Right atrium auricular region (tissue), 2 donors: ENCODE data around the gene IFT122. TPM values are rescaled to one million over a fixed set of nuclear protein-coding genes. Genes with fewer than 3 reads are reported as not detected.
"Not testable (repeated sequence)": the region's sequence is repeated elsewhere in the genome, so short reads cannot be mapped to it uniquely, and the experiment has no call there.

Experiments used
- DNase-seq: peaks from one replicate; pipeline ENCODE4 v3.0.0-alpha.2; 2019; ENCODE audit warnings: low spot score
- H3K27ac ChIP-seq, 2 donors: fragments of 200-600 bp; sonication (generic); 1 replicate in 1 of 2; 2 replicates in 1 of 2; pipeline ENCODE4 v1.5.1; 2016 to 2019
- H3K27me3 ChIP-seq, 2 donors: fragments of 200-600 bp; sonication (generic); one replicate each; pipeline versions ENCODE4 v1.5.1 to v1.6.0; 2017 to 2019
- H3K36me3 ChIP-seq: fragments of 200-600 bp; sonication (generic); one replicate; pipeline ENCODE4 v1.5.1; 2016
- H3K4me1 ChIP-seq, 2 donors: fragments of 200-600 bp; sonication (generic); one replicate each; pipeline versions ENCODE4 v1.5.1 to v1.6.0; 2017 to 2019
- H3K4me3 ChIP-seq, 2 donors: fragments of 200-600 bp; sonication (generic); 1 replicate in 1 of 2; 2 replicates in 1 of 2; pipeline ENCODE4 v1.5.1; 2017 to 2019; ENCODE audit warnings: mild to moderate bottlenecking in 1 of 2, moderate library complexity in 1 of 2
- H3K9me3 ChIP-seq, 2 donors: fragments of 200-600 bp; sonication (generic); one replicate each; pipeline ENCODE4 v1.5.1; 2019
- total RNA-seq, 2 donors: library from RNA; depleted of rRNA; stranded (reverse); fragments of >200 nt; gene quantifications; one replicate each; pipeline ENCODE4 v1.1.0, GENCODE V29; 2016
- TF ChIP-seq, protein P1 (sequence below), 2 donors: fragments of 200-600 bp; sonication (generic); IDR thresholded peaks; one replicate each; pipeline ENCODE4 v1.5.1; 2019; ENCODE audit warnings: antibody characterized with exemption in 2 of 2

Gene IFT122
- total RNA-seq, 2 donors from 2014 or later = 18.5 to 36.9 TPM

DNA sequence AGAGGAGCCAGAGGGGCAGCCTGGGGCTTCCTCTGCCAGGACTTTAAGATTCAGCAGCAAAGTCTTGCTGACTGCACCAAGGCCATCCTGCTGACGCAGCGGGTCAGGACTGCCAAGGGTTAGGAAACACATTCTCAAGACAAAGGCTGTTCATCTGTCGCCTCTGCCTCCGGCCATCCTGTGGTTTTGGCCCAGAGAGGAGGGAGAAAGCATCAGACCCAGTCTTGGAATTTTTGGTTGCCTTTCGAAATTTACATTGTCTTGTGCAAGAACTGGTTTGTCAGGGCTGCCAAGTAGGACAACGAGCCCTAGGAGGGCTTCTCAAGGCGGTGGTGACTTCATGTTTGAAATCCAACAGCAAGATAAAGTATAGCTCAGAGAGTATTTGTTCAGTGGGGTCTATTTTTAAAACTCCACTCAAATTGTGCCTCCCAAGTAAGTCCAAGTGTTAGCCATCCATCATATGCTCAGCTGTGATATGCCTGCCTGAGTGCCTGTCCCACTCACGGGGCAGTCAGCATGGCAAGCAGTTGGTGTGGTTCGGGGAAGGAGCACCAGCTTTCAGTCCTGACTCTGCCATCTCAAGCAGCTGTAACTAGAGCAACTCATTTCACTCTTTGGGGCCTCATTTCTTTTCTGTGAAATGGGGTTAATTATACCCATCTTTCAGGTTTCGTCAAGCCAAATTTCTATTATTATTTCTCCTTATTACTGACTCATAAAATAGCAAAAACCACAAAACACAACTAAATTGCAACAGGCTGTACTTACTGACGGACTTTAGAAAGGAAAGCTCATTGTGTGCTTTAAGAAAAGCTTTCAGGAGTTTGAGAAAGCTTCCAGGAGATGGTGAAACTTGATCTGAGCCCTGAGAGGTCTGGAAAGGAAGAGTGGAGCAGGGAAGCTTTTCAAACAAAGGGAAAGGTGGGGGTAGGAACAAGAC, 46.0 kb downstream of the IFT122 start:
- Histone ChIP-seq H3K4me1 (peaks cover 0 to 48% of the 10 kb centered on the region in 2 donors), H3K4me3 (no peak overlapping the region), H3K27me3 (no peaks in the 10 kb centered on the region), H3K27ac (peak overlapping the region; percentile 78 to 85), H3K36me3 (peaks cover 19% of the 10 kb centered on the region), H3K9me3 (no peaks in the 10 kb centered on the region)
- peak; percentile 97 for DNase-seq
- TF ChIP-seq, protein P1, sequence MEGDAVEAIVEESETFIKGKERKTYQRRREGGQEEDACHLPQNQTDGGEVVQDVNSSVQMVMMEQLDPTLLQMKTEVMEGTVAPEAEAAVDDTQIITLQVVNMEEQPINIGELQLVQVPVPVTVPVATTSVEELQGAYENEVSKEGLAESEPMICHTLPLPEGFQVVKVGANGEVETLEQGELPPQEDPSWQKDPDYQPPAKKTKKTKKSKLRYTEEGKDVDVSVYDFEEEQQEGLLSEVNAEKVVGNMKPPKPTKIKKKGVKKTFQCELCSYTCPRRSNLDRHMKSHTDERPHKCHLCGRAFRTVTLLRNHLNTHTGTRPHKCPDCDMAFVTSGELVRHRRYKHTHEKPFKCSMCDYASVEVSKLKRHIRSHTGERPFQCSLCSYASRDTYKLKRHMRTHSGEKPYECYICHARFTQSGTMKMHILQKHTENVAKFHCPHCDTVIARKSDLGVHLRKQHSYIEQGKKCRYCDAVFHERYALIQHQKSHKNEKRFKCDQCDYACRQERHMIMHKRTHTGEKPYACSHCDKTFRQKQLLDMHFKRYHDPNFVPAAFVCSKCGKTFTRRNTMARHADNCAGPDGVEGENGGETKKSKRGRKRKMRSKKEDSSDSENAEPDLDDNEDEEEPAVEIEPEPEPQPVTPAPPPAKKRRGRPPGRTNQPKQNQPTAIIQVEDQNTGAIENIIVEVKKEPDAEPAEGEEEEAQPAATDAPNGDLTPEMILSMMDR (IDR thresholded peaks at IDR 0.05) = no peak

DNA sequence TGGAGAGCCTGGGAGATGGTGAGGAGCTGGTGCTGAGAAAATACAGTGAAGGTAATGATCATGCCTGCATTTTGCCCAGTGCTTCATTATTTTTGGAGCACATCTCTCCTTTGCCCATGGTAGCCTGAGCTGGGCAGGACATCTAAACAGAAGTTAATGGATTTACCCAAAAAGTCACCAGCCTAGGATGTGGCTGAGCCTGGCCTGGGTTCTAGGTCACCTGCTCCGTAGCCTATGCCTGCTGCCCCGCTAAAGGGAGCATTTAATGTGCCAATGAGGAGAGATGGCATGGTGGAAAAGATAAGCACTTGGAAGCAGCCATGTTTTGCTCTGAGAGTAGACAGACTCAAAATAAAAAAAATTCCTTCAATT, 46.6 kb downstream of the IFT122 start:
- H3K4me1 ChIP-seq = peaks cover 0 to 44% of the 10 kb centered on the region in 2 donors

DNA sequence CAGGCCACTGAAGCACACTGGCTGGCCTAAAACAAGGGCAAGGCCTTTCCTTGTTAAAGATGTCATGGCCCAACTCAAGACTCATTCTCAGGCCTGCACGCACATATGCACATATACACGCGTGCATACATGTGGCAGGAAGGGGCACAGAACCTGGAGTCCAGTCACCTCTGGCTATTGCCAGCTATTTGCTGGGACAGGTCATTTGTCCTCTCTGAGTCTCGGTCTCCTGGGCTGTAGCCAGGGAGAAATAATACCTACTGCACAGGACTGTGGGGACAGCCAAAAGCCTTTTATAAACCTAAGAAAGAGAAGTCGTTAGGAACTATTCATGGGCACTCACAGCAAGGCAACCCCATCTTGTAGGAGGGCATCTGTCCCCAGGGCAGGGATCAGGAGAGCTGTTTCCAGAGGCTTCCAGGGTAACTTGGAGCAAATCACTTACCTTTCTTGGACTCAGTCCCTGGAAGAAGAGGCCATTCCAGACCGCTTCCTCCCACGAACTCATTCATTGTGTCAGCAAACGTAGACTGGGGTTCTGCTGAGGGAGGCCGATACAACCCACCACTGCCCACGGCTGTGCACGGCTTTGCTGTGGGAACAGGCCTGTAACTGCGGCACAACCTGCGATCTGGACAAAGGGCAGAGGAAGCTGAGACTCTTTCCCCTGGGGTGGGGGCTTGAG, 47.3 kb downstream of the IFT122 start:
- H3K36me3 ChIP-seq = peaks cover 27% of the 10 kb centered on the region
- no peak overlapping the region for H3K4me3 ChIP-seq
- DNase-seq = no peak
- no peaks in the 10 kb centered on the region for H3K27me3 ChIP-seq
- H3K4me1 ChIP-seq = peaks cover 0 to 37% of the 10 kb centered on the region in 2 donors
- H3K27ac ChIP-seq = peak overlapping the region; percentile 78 to 85
- H3K9me3 ChIP-seq = no peaks in the 10 kb centered on the region
- TF ChIP-seq, protein P1 (IDR thresholded peaks at IDR 0.05) = no peak

More for the DNA sequence above, 46.6 kb downstream of the IFT122 start:
- Histone ChIP-seq H3K4me3 (no peak overlapping the region), H3K27ac (peak overlapping the region; percentile 78 to 85), H3K27me3 (no peaks in the 10 kb centered on the region), H3K36me3 (peaks cover 21% of the 10 kb centered on the region), H3K9me3 (no peaks in the 10 kb centered on the region)
- no peak for DNase-seq
- TF ChIP-seq, protein P1 (IDR thresholded peaks at IDR 0.05) = no peak

DNA sequence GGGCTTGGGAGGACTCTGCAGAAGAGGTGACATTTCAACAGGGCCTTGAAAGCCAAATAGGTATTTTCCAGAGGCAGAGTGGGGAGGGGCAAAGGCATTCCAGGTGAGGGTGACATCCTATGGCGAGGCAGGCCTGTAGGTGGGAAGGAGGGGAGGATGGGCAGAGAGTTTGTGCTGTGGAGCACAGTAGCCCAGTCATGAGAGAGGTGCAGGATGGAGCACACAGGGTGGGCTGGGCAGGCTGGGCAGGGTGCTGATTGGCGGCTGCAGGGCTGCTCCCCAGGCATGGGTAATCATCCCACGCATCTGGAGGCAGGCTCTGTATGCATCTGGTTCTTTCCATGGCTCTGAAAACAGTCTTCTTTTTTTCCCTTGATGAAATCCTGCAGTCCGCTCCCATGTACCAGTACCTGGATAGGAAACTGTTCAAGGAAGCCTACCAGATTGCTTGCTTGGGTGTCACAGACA, 47.9 kb downstream of the IFT122 start:
- H3K9me3 ChIP-seq, DNase-seq, H3K4me3 ChIP-seq, H3K27ac ChIP-seq, H3K27me3 ChIP-seq: not testable (repeated sequence)
- Histone ChIP-seq H3K4me1 (peaks cover 0 to 35% of the 10 kb centered on the region in 2 donors), H3K36me3 (peaks cover 33% of the 10 kb centered on the region)

DNA sequence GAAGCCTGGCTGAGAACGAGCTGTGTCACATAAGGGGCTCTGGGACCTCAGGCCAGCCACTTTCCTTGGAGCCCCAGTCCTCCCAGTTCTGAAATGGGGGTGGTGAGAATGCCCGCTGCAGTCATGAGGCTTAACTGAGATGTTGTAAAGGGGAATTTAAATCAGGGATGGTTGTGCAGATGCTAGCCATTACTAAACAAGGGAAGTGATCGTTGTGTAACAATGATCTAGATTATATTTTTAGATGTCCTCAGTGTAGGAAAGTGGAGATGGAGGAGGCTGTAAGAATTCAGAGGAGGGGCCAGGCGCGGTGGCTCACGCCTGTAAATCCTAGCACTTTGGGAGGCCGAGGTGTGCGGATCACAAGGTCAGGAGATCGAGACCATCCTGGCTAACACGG, 49.2 kb downstream of the IFT122 start:
- not testable (repeated sequence) for H3K27me3 ChIP-seq, H3K4me3 ChIP-seq, H3K9me3 ChIP-seq, H3K27ac ChIP-seq, DNase-seq
- H3K4me1 ChIP-seq = peaks cover 0 to 36% of the 10 kb centered on the region in 2 donors
- H3K36me3 ChIP-seq = peaks cover 30% of the 10 kb centered on the region

DNA sequence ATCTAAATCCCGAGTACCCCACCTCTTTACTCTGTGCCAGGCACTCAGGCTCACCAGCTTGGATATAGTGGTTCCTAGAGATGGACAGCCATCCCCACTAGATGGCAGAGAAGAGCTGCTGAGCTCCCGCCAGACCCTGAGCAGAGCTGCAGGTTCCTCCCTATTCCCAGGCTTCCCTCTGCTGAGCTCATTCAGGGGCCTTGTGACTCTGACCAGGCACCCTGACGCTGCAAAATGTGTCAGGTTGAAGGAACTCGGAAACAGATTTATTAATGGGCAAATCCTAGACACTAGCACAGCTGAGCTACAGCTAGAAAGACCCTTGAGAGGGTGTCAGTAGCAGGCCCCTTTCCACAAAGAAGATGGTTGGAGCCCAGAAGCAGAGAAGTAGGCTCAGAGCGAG, 50.2 kb downstream of the IFT122 start:
- peak; percentile 94 for DNase-seq
- TF ChIP-seq, protein P1 (IDR thresholded peaks at IDR 0.05) = peak; percentile 86 to 91
- H3K4me1 ChIP-seq = peaks cover 0 to 39% of the 10 kb centered on the region in 2 donors
- H3K9me3 ChIP-seq = no peaks in the 10 kb centered on the region
- no peaks in the 10 kb centered on the region for H3K27me3 ChIP-seq
- peak overlapping the region; percentile 80 to 85 for H3K27ac ChIP-seq
- no peak overlapping the region for H3K4me3 ChIP-seq
- peaks cover 26% of the 10 kb centered on the region for H3K36me3 ChIP-seq

DNA sequence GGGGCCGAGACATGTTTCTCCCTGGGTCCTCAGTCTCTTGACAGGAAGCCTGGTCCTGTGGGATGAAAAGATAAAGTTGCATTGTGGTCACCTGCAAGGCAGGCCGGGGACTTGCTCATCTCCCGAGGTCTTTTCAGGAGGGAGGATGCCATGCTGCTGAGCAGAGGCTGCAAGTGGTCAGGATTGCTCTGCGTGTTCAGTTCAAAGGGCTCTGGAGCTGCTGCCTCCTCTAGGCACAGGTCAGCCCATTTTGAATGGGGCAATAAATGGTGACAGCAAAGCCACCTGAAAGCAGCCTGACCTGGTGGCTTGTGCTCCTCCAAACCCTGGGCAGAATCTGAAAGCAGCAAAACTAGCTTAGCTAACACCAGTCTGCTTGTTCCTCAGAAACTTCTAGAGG, 51.1 kb downstream of the IFT122 start:
- Histone ChIP-seq H3K36me3 (peaks cover 30% of the 10 kb centered on the region), H3K27ac (peak overlapping the region; percentile 80 to 85), H3K4me1 (peaks cover 0 to 36% of the 10 kb centered on the region in 2 donors)
- H3K9me3 ChIP-seq, H3K27me3 ChIP-seq, DNase-seq, H3K4me3 ChIP-seq: not testable (repeated sequence)
